ENCODE measurements around the gene OPCML. TPM values are rescaled to one million over a fixed set of nuclear protein-coding genes. Genes with fewer than 3 reads are reported as not detected.

Gene OPCML
- total RNA-seq, 1 donor from 2014 or later: 0.12 TPM

- DNase-seq: no peak
- H3K27ac ChIP-seq: no peak overlapping the region
- intact Hi-C loops (cut with DNase I): no loop called here
- TF ChIP-seq CTCF (IDR thresholded peaks at IDR 0.05): no peak
- no peak for ATAC-seq
- H3K4me3 ChIP-seq: no peak overlapping the region
- H3K4me1 ChIP-seq: no peaks in the 10 kb centered on the region
- no peaks in the 10 kb centered on the region for H3K27me3 ChIP-seq (ENCODE audit: low read depth)
- H3K9me3 ChIP-seq: no peaks in the 10 kb centered on the region
- H3K36me3 ChIP-seq: no peaks in the 10 kb centered on the region
These were observed 150.6 kb downstream of the OPCML start for GRCh38 chr11:133381761-133382130.

- H3K4me1 ChIP-seq: no peaks in the 10 kb centered on the region
- no peak for TF ChIP-seq CTCF (IDR thresholded peaks at IDR 0.05)
- no peaks in the 10 kb centered on the region for H3K36me3 ChIP-seq
- no peaks in the 10 kb centered on the region for H3K9me3 ChIP-seq
- no peak for DNase-seq
- H3K27ac ChIP-seq: no peak overlapping the region
- no peak for ATAC-seq
- no peaks in the 10 kb centered on the region for H3K27me3 ChIP-seq (ENCODE audit: low read depth)
- intact Hi-C loops (cut with DNase I): no loop called here
- H3K4me3 ChIP-seq: no peak overlapping the region
These were observed 166.2 kb downstream of the OPCML start for GRCh38 chr11:133366147-133366546.

- no peaks in the 10 kb centered on the region for H3K27me3 ChIP-seq (ENCODE audit: low read depth)
- no peak for ATAC-seq
- no peak for DNase-seq
- H3K27ac ChIP-seq: no peak overlapping the region
- no peak for TF ChIP-seq CTCF (IDR thresholded peaks at IDR 0.05)
- no peaks in the 10 kb centered on the region for H3K9me3 ChIP-seq
- no peaks in the 10 kb centered on the region for H3K4me1 ChIP-seq
- no peaks in the 10 kb centered on the region for H3K36me3 ChIP-seq
- no peak overlapping the region for H3K4me3 ChIP-seq
- intact Hi-C loops (cut with DNase I): no loop called here
These were observed 169.4 kb downstream of the OPCML start for GRCh38 chr11:133362916-133363315.

- DNase-seq: no peak
- intact Hi-C loops (cut with DNase I): no loop called here
- no peak overlapping the region for H3K4me3 ChIP-seq
- no peaks in the 10 kb centered on the region for H3K9me3 ChIP-seq
- TF ChIP-seq CTCF (IDR thresholded peaks at IDR 0.05): no peak
- ATAC-seq: no peak
- no peak overlapping the region for H3K27ac ChIP-seq
- H3K36me3 ChIP-seq: no peaks in the 10 kb centered on the region
- H3K27me3 ChIP-seq (ENCODE audit: low read depth): no peaks in the 10 kb centered on the region
- H3K4me1 ChIP-seq: no peaks in the 10 kb centered on the region
These were observed 170.1 kb downstream of the OPCML start for GRCh38 chr11:133362156-133362555.

GRCh38 chr11:133361689-133361994 is 170.7 kb downstream of the OPCML start:
- TF ChIP-seq CTCF (IDR thresholded peaks at IDR 0.05): no peak
- no peak for ATAC-seq
- no peak for DNase-seq
- H3K36me3 ChIP-seq: no peaks in the 10 kb centered on the region
- no peaks in the 10 kb centered on the region for H3K27me3 ChIP-seq (ENCODE audit: low read depth)
- H3K27ac ChIP-seq: no peak overlapping the region
- H3K4me3 ChIP-seq: no peak overlapping the region
- no peaks in the 10 kb centered on the region for H3K9me3 ChIP-seq
- H3K4me1 ChIP-seq: no peaks in the 10 kb centered on the region
- intact Hi-C loops (cut with DNase I): no loop called here

Data from lower lobe of right lung (tissue), 2 donors.